ENCODE results near the gene APELA.

DNA sequence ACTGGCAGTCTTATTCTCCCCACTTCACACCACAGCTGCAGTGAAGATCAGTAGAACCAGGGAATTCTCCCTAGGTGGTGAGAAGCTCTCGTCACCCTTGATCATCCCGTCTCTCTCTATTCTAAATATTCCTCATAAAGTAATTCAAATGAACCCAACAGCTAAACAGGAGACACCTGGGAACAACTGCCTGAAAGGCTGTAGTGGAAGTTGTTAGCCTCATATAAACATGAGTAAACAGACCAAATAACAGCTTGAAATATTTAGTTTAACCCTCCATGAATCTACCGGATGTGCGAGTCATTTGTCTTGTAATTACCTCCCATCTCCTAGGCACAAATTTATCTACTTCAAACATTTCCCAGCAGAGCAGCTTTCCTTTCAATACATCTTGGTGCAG lies 30.4 kb upstream of the APELA start:
- TF ChIP-seq ZFX (IDR thresholded peaks at IDR 0.05; ENCODE audit: borderline replicate concordance), result no peak
- TF ChIP-seq, protein P1, sequence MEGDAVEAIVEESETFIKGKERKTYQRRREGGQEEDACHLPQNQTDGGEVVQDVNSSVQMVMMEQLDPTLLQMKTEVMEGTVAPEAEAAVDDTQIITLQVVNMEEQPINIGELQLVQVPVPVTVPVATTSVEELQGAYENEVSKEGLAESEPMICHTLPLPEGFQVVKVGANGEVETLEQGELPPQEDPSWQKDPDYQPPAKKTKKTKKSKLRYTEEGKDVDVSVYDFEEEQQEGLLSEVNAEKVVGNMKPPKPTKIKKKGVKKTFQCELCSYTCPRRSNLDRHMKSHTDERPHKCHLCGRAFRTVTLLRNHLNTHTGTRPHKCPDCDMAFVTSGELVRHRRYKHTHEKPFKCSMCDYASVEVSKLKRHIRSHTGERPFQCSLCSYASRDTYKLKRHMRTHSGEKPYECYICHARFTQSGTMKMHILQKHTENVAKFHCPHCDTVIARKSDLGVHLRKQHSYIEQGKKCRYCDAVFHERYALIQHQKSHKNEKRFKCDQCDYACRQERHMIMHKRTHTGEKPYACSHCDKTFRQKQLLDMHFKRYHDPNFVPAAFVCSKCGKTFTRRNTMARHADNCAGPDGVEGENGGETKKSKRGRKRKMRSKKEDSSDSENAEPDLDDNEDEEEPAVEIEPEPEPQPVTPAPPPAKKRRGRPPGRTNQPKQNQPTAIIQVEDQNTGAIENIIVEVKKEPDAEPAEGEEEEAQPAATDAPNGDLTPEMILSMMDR (IDR thresholded peaks at IDR 0.05), result no peak

All from 22Rv1 (cell line).